ENCODE data around the gene CD8B. TPM values are rescaled to one million over a fixed set of nuclear protein-coding genes. Genes with fewer than 3 reads are reported as not detected.

CD8B gene
- polyA plus RNA-seq, 1 of the 3 experiments (the other 2 are of a cell fraction): not detected

DNA sequence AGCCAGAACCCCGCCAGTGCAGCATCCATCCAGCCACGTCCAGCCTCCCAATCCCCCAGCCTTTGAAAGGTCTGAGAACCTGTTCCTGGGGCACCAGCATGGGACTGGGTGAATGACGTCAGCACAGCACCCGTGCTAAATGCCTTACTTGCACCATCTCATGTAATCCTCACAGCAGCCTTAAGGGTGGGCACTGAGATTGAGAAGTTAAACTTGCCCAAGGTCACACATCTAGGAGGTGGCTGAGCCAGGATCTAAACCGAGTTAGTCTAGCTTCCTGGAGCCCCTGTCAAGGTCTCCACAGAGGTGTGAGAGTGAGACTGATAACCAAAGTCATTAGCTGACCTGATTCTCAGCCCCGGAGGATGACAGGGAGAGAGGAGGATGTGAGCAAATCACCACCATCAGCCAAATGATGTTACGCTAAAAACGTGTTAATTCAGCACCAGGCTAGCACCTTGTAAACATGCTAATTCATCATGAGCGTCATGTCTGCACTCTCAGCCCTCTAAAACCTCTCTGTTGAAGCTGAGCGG lies 75.6 kb downstream of the CD8B start:
- Histone ChIP-seq H3K79me2 (ENCODE audit: insufficient read depth) (no peaks in the 10 kb centered on the region), H3K4me3 (ENCODE audit: low read depth in 2 of 2, low read length in 1 of 2) (no peak overlapping the region), H3K4me1 (ENCODE audit: control insufficient read depth in 1 of 2, insufficient read depth in 2 of 2, low read depth in 1 of 2, low read length in 1 of 2) (peaks cover 0 to 5% of the 10 kb centered on the region in 2 experiments; a peak in 1 of 4 replicates), H3K4me2 (no peak overlapping the region), H3K27ac (ENCODE audit: low read depth in 2 of 2, low read length in 1 of 2) (no peak overlapping the region), H3K36me3 (replicated peaks in 1 of 2; ENCODE audit: control insufficient read depth in 1 of 2, insufficient read depth in 2 of 2, low read length in 1 of 2) (no peaks in the 10 kb centered on the region), H3F3A (replicated peaks; ENCODE audit: insufficient read depth) (no peaks in the 10 kb centered on the region), H3K9me2 (no peaks in the 10 kb centered on the region), H3K27me3 (ENCODE audit: insufficient read depth) (peaks cover 32% of the 10 kb centered on the region), H3K9me3 (no peaks in the 10 kb centered on the region), H2AFZ (ENCODE audit: low read depth) (no peak overlapping the region), H3K9ac (no peak overlapping the region), H4K20me1 (ENCODE audit: insufficient read depth) (no peaks in the 10 kb centered on the region)
- POLR2A ChIA-PET: no interaction called here
- DNase-seq: no peak
- WGBS (ENCODE audit: low lambda C conversion rate): 64% methylated on average over 10 of the region's 10 CpGs
- CTCF ChIA-PET: no interaction called here
- TF ChIP-seq CHD2 (IDR thresholded peaks at IDR 0.05; ENCODE audit: low read length, partially characterized antibody) (no peak), FOXJ3 (CRISPR knock-in tag; IDR thresholded peaks at IDR 0.05) (no peak), TCF12 (IDR thresholded peaks at IDR 0.05) (no peak), FOSL2 (IDR thresholded peaks at IDR 0.05; ENCODE audit: borderline replicate concordance, low read depth) (no peak)
- TF ChIP-seq, protein P1, sequence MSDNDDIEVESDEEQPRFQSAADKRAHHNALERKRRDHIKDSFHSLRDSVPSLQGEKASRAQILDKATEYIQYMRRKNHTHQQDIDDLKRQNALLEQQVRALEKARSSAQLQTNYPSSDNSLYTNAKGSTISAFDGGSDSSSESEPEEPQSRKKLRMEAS (IDR thresholded peaks at IDR 0.05; ENCODE audit: low read depth): no peak
- TF ChIP-seq, protein P2, sequence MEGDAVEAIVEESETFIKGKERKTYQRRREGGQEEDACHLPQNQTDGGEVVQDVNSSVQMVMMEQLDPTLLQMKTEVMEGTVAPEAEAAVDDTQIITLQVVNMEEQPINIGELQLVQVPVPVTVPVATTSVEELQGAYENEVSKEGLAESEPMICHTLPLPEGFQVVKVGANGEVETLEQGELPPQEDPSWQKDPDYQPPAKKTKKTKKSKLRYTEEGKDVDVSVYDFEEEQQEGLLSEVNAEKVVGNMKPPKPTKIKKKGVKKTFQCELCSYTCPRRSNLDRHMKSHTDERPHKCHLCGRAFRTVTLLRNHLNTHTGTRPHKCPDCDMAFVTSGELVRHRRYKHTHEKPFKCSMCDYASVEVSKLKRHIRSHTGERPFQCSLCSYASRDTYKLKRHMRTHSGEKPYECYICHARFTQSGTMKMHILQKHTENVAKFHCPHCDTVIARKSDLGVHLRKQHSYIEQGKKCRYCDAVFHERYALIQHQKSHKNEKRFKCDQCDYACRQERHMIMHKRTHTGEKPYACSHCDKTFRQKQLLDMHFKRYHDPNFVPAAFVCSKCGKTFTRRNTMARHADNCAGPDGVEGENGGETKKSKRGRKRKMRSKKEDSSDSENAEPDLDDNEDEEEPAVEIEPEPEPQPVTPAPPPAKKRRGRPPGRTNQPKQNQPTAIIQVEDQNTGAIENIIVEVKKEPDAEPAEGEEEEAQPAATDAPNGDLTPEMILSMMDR (IDR thresholded peaks at IDR 0.05): no peak
- TF ChIP-seq, protein P3, sequence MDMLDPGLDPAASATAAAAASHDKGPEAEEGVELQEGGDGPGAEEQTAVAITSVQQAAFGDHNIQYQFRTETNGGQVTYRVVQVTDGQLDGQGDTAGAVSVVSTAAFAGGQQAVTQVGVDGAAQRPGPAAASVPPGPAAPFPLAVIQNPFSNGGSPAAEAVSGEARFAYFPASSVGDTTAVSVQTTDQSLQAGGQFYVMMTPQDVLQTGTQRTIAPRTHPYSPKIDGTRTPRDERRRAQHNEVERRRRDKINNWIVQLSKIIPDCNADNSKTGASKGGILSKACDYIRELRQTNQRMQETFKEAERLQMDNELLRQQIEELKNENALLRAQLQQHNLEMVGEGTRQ (IDR thresholded peaks at IDR 0.05; ENCODE audit: borderline replicate concordance, low read depth, low read length): no peak

DNA sequence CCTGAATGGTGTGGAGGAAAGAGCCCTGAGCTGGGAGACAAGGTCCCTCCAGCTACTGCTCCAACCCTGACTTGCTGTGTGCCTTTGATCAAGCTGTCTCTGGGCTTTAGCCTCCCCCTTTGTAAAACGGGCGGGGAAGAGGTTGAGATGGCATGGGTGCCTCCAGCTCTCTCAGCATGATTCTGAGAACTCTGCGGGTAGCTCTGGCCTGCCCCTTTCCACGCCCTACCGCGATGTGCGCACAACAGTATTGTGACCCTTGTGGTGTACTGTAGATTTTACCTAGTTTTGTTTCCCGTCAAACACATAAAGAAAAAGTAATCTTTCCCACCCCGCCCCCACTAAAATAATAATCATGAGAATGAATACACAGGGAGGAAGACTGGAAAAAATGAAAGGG lies 76.2 kb downstream of the CD8B start:
- H3K9me3 ChIP-seq: no peaks in the 10 kb centered on the region
- no peak overlapping the region for H3K27ac ChIP-seq (ENCODE audit: low read depth in 2 of 2, low read length in 1 of 2)
- no peaks in the 10 kb centered on the region for H3K79me2 ChIP-seq (ENCODE audit: insufficient read depth)
- no peak for TF ChIP-seq POLR2AphosphoS5 (IDR thresholded peaks at IDR 0.05; ENCODE audit: low read depth, low read length)
- POLR2A ChIA-PET: no interaction called here
- no peak overlapping the region for H3K4me2 ChIP-seq
- peaks cover 27% of the 10 kb centered on the region for H3K27me3 ChIP-seq (ENCODE audit: insufficient read depth)
- no peaks in the 10 kb centered on the region for H4K20me1 ChIP-seq (ENCODE audit: insufficient read depth)
- H2AFZ ChIP-seq (ENCODE audit: low read depth): no peak overlapping the region
- no peaks in the 10 kb centered on the region for H3F3A ChIP-seq (replicated peaks; ENCODE audit: insufficient read depth)
- no peaks in the 10 kb centered on the region for H3K9me2 ChIP-seq
- H3K4me1 ChIP-seq (ENCODE audit: control insufficient read depth in 1 of 2, insufficient read depth in 2 of 2, low read depth in 1 of 2, low read length in 1 of 2): peaks cover 0 to 5% of the 10 kb centered on the region in 2 experiments; a peak in 1 of 4 replicates
- H3K9ac ChIP-seq: no peak overlapping the region
- DNase-seq: no peak
- CTCF ChIA-PET: interaction anchor here (2.1 kb wide), 1 partner anchor 22 kb away, joined by 5 read pairs; no protein-coding TSS in a partner anchor
- no peak overlapping the region for H3K4me3 ChIP-seq (ENCODE audit: low read depth in 2 of 2, low read length in 1 of 2)
- no peaks in the 10 kb centered on the region for H3K36me3 ChIP-seq (replicated peaks in 1 of 2; ENCODE audit: control insufficient read depth in 1 of 2, insufficient read depth in 2 of 2, low read length in 1 of 2)
- 93% methylated on average over 7 of the region's 9 CpGs for WGBS (ENCODE audit: low lambda C conversion rate)

Measured in SK-N-SH (cell line).